GM18520 (cell line): ENCODE data around the gene CCDC116.
A peak's percentile ranks its signal among the peaks of the same experiment; 100 is the strongest.
"Not testable (repeated sequence)": the region's sequence is repeated elsewhere in the genome, so short reads cannot be mapped to it uniquely, and the experiment has no call there.

Experiments used
- ATAC-seq: cut with Tn5 transposase; IDR thresholded peaks from one replicate; pipeline ENCODE4 v1.9.1; 2021; ENCODE audit not compliant: unreplicated experiment

Gene CCDC116

DNA sequence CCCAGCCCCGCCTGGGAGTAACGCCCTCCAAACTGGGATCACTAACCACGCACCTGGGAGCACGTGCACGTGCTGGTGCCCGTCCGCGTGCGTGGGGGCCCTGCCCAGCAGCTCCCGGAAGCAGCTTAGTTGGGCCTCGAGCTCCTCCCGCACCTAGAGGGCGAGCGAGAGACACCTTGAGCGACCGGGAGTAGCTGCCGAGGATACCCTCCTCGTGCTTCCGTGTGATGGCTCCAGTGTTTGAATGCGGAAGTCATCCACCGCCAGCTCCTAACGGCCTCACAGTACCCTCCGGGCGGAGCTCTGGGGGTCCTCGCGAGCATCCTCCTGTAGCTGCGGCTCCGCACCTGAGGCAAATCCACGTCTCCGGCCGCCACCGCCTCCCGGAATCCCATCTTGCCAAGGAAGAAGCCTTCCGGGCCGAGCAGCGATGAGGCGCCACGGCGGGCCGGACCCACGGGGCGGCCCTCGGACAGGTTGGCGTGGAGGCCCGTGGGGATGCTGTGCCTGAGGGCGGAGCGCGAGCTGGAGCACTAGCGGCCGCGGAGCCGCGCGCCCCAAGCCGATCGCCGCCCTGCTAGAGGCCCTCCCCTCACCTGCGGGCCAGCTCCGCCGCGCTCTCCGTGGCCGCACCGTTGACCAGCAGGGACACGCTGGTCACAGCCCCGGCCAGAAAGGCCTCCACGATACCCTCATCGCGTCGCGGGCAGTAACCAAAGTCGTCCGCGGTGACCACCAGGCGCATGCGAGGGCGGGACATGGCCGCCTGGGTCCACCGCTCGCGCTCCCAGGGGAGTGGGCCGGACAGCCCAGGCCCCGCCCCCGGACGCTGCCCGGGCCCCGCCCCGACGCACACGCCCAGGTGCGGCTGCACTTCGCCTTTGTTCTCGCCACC lies 3.1 kb upstream of the CCDC116 start, which contains the start of gene YDJC:
TSS of gene YDJC (minus strand) at position 768 of the 895 bp plus-strand sequence. CDS start at position 760, 8 bp downstream.
- ATAC-seq: peak; percentile 80

DNA sequence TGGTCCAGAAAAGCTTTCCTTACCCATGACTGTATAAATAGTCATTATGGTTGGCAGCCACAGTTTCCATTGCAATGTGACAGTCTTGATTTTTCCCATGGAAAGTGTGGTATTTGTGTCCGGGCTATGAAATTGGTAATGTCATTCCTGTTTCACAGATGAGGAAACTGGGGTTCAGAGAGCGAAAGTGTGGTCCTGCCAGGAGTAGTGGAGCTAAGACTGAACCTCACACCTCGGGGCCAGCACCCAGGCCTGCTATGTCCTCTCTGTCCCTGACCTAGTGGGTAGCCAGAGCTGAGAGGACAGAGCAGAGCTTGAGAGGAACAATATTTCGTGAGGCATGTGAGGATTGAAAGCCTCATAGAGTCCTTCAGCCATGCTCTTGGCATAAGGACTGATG lies 1.5 kb upstream of the CCDC116 start:
- ATAC-seq: no peak

- ATAC-seq: no peak
These were observed 371 bp downstream of the CCDC116 start for GRCh38 chr22:21632931-21633330.

DNA sequence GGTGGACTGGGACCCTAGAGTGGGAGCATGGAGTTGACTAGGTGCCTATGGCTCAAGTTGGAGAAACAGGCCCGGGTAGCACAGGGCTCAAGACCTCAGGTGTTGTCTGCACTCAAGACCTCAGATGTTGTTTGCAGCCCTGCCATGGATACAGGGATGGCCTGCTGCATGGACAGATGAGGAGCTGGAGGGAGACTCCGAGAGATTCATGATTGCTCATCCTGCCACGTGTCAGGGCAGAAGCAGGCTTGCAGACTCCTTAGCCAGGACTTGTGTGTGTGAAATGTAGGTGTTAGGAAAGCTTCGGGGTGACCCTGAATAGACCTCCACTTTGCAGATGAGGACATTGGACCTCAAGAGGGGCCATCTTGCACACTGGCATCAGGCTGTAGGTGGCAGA lies 921 bp downstream of the CCDC116 start:
- no peak for ATAC-seq

GRCh38 chr22:21634081-21634480 lies 1.5 kb downstream of the CCDC116 start:
- no peak for ATAC-seq

DNA sequence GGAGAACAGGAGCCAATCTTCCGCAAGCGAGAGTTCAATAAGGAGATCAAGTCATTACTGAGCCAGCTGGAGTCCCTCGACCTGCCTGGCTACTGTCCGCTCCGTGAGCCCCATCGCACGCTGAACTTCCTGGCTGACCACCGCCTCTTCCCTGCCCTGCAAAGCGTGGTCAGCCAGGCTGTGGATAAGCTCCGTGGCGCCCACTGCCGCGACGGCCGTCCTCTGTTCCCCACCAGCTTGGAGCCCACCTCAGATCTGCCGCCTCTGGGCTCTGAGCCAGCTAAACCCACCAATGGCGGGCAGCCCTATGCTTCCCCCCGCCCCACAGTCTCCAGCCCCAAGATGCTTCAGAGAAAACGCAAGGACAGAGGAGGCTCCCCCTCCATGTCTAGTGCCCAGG lies 2.3 kb downstream of the CCDC116 start:
- no peak for ATAC-seq

DNA sequence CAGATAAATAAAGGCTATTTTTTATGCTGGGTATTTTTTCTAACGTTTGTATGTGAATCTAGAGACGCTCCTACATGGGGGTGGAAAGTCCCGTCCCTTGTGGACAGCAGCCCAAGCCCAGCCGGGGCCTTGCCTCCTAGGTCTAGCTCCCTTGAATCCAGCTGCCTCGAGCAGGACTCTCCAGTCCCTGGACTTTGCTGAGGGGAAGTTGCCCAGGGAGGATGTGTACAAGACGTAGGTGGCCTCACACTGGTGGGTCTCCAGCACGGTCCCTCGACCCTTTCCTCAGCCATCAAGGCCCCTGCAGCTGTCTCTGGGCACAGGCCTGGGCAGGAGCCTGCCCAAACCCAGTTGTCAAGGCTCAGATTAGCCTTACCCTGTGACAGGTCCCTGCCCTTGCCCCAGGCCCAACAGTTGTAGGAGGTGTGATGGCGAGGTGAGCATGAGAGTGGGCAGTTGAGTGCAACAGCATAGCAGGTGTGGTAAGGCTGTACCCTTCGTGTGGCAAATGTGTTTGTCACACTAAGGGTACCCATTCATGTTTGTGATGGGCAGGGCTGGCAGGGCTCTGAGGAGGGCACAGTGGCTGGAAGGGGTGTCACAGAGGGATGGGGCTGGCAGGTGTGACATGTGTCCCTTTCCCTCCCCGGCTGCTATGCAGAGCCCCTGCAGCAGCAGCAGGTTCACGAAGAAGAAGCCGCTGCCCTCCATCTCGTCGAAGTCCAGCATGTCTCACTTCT lies 3.4 kb downstream of the CCDC116 start:
- no peak for ATAC-seq

- no peak for ATAC-seq
These were observed 4.2 kb downstream of the CCDC116 start for GRCh38 chr22:21636629-21637218.

DNA sequence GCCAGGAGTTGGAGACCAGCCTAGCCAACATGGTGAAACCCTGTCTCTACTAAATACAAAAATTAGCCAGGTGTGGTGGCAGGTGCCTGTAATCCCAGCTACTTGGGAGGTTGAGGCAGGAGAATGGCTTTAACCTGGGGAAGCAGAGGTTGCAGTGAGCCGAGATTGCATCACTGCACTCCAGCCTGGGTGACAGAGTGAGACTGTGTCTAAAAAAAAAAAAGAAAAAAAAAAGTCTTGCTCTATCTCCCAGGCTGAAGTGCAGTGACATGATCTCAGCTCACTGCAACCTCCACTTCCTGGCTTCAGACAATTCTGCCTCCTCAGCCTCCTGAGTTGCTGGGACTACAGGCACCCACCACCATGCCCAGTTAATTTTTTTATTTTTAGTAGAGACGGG lies 4.9 kb downstream of the CCDC116 start:
- not testable (repeated sequence) for ATAC-seq

- ATAC-seq: no peak
These were observed 6.8 kb downstream of the CCDC116 start for GRCh38 chr22:21639359-21639758.

DNA sequence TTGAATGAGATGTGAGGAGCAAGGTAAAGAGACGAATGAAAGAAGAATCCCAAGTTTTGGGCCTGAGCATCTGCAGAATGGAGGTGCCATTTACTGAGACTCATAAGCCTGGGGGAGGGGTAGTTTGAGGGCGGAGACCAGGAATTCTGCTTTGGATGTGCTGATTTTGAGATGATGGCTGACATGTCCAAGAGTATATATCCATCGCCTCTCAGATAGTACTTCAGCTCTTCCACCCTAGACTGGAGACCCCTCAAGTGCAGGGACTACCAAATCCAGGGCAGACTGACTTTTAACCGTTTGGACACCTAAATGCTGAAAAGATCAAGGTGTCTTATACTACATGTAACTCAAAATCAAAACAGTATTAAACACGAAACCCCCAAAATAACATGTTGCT lies 8.2 kb downstream of the CCDC116 start:
- no peak for ATAC-seq

- no peak for ATAC-seq
These were observed 8.8 kb downstream of the CCDC116 start for GRCh38 chr22:21641417-21641788.

GRCh38 chr22:21641789-21642583 lies 9.4 kb downstream of the CCDC116 start, which contains the start of gene SDF2L1:
SDF2L1 (plus strand) TSS chr22:21642302; CDS start chr22:21642337, 35 bp downstream.
- peak; percentile 96 for ATAC-seq

DNA sequence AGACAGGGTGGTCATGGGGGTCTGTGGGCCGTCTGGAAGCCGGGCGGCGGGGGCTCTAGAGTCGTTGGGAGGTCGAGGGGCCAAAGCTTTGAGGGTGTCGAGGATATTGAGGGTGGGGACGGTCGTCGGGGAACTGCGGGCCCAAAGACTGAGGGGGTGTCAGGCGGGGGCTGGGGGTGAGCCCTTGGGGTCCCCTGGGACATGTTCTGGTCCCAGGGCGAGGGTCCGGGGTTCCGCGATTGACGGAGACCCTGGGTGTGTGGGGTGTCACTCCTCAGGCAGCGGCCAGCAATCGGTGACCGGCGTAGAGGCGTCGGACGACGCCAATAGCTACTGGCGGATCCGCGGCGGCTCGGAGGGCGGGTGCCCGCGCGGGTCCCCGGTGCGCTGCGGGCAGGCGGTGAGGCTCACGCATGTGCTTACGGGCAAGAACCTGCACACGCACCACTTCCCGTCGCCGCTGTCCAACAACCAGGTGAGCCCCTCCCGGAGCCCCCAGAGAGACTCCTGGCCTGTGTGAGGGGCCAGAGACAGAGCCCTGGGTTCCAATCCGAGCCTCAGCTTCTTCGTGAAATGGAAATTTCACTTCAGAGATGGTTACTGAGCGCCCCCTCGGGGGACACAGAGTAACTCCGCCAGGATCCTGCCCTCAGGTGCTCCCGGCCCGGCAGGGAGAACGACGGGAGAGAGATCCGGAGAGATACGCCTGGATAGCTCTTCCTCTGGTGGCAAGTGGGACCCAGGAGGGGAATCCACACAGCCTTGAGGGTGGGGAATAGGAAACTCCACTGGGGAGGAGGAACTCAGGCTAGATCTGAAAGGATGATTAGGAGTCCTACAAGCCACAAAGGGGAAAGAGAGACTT lies 10.3 kb downstream of the CCDC116 start:
- ATAC-seq: no peak

DNA sequence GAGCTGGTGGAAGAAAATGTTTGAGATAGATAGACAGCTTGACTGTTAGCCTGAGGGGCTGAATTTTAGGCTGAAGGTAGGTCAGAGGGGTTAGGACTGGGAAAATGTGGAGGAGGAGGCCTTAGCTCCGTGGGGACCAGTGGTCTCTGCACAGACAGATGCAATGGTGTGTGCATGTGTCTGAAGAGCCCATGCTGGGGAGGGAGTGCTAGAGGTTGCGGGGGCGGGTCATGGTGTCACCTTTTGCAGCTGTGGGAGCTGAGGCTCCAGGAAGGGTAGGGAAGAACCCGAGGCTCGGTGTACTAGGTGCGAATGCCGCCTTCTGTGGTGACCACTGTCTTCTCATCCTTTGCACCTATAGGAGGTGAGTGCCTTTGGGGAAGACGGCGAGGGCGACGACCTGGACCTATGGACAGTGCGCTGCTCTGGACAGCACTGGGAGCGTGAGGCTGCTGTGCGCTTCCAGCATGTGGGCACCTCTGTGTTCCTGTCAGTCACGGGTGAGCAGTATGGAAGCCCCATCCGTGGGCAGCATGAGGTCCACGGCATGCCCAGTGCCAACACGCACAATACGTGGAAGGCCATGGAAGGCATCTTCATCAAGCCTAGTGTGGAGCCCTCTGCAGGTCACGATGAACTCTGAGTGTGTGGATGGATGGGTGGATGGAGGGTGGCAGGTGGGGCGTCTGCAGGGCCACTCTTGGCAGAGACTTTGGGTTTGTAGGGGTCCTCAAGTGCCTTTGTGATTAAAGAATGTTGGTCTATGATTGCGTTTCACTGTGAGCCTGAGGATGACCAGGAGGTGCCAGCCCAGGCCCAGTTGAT lies 11.2 kb downstream of the CCDC116 start:
- ATAC-seq: no peak

GRCh38 chr22:21645513-21645912 lies 13.0 kb downstream of the CCDC116 start:
- ATAC-seq: not testable (repeated sequence)

GRCh38 chr22:21646608-21647590 lies 14.3 kb downstream of the CCDC116 start:
- no peak for ATAC-seq

DNA sequence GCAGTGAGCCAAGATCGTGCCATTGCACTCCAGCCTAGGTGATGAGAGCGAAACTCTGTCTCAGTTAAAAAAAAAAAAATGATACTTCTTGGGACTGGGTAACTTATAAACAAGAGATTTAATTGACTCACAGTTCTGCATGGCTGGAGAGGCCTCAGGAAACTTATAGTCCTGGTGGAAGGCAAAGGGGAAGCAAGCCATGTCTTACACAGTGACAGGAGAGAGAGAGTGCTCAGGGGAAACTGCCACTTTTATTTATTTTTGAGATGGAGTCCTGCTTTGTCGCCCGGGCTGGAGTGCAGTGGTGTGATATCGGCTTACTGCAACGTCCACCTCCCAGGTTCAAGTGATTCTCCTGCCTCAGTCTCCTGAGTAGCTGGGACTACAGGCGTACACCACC lies 17.7 kb downstream of the CCDC116 start:
- no peak for ATAC-seq
